GM21381 (cell line): Measurements from ENCODE around the gene ALDH18A1.
"Not testable (repeated sequence)": the region's sequence is repeated elsewhere in the genome, so short reads cannot be mapped to it uniquely, and the experiment has no call there.

Experiments
- ATAC-seq: cut with Tn5 transposase; IDR thresholded peaks from one replicate; pipeline ENCODE4 v1.9.1; 2021; ENCODE audit warnings: mild to moderate bottlenecking, moderate library complexity; ENCODE audit not compliant: unreplicated experiment

Gene ALDH18A1

GRCh38 chr10:95651346-95652060 is 5.0 kb downstream of the ALDH18A1 start:
- no peak for ATAC-seq

DNA sequence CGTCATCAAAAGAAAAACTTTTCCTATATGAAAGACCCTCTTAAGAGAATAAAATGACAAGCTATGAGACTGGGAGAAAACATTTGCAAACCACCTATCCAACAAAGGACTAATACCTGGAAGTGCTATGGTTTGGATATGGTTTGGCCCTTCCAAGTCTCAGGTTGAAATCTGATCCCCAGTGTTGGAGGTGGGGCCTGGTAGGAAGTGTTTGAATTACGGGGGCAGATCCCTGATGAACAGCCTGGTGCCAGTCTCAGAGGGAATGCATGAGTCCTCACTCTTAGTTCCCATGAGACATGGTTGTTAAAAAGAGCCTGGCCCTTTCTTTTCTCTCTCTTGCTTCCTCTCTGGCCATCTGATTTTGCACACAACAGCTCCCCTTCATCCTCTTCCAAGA is 6.3 kb downstream of the ALDH18A1 start:
- no peak for ATAC-seq

- no peak for ATAC-seq
These were observed 8.4 kb downstream of the ALDH18A1 start for GRCh38 chr10:95648138-95648537.

GRCh38 chr10:95646160-95646559 is 10.4 kb downstream of the ALDH18A1 start:
- no peak for ATAC-seq

GRCh38 chr10:95644901-95645300 is 11.6 kb downstream of the ALDH18A1 start:
- no peak for ATAC-seq

DNA sequence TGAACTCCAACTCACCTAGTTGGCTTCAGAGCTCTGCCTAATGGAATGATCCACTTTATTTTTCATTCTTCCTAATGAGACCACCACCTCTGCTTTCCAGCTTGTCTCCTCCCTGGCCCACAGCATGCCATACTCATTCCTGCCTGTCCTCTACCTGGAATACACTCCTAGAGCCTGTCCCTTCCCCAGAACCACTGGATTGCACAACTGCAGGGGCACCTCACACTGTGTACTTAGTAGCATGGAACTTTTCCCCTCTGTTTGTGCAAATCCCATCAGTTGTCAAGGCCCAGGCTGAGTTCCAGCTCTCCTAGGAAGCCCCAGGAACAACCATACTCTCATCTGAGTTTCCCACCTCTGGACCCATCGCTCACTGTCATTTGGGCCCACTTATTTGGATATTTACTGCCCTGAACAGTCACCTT is 15.6 kb downstream of the ALDH18A1 start:
- ATAC-seq = no peak

- ATAC-seq = no peak
These were observed 18.6 kb downstream of the ALDH18A1 start for GRCh38 chr10:95637911-95638310.

GRCh38 chr10:95637140-95637539 is 19.4 kb downstream of the ALDH18A1 start:
- no peak for ATAC-seq

DNA sequence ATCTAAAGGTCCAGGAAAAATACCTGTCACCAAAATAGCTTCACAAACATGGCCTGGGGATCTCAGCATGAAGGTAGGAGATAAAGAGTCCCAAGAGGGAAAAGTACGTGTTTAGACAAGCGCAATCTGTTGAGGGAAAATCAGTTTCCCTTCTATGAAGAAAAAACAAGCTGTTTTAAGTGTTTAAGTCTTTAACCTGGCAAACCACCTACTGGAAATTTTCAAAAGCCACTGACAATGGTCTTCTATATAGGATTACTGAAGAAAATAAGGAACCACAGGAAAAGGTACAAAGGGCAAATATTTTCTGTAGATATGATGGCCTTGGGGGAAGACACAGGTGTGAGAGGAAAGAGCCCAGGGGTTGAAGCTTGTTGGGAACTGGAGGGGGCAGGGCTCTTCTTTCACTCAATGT is 21.2 kb downstream of the ALDH18A1 start:
- no peak for ATAC-seq

- ATAC-seq = no peak
These were observed 27.7 kb downstream of the ALDH18A1 start for GRCh38 chr10:95628786-95629185.

DNA sequence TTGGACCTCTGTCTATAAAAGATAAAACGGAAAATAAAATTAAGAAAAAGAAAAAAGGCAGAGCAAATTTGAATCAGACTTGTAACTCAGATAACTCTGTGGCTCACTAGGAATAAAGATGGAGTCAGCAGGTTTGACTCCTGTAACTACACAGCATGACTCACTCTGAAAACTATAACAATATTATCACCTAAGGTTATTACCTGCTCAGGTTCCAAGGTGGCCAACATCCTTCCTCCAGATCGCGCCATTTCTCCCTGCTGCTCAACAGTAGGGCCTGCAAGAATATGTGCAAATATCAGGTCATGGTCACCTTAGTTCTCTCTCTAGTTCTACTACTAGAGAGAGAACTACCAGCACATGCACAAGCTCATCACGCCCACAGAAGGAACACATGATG is 30.0 kb downstream of the ALDH18A1 start:
- no peak for ATAC-seq

DNA sequence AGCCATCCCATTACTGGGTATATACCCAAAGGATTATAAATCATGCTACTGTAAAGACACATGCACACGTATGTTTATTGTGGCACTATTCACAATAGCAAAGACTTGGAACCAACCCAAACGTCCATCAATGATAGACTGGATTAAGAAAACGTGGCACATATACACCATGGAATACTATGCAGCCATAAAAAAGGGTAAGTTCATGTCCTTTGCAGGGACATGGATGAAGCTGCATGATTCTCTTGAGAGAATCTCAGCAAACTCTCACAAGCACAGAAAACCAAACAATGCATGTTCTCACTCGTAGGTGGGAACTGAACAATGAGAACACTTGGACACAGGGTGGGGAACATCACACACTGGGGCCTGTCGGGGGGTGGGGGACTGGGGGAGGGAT is 36.1 kb downstream of the ALDH18A1 start:
- ATAC-seq = not testable (repeated sequence)

GRCh38 chr10:95618101-95618500 is 38.4 kb downstream of the ALDH18A1 start:
- no peak for ATAC-seq

DNA sequence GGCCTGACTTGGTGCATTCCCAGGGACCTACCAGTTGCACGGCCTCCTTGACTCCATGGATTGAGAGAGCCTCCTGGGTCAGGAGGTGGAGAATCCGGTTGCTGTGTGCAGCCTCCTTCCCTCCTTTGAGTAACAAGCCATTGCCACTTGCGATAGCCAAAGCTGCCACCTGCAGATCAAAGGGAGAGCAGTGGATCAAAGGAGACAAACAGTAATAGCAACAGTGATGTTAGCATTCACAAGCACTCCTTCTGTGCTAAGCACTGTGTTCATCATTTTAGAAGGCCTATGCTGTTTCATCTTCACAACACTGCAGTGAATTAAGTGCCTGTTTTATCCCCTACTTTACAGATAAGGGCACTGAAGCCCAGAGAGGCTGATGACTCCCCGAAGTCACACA is 40.1 kb downstream of the ALDH18A1 start:
- no peak for ATAC-seq

DNA sequence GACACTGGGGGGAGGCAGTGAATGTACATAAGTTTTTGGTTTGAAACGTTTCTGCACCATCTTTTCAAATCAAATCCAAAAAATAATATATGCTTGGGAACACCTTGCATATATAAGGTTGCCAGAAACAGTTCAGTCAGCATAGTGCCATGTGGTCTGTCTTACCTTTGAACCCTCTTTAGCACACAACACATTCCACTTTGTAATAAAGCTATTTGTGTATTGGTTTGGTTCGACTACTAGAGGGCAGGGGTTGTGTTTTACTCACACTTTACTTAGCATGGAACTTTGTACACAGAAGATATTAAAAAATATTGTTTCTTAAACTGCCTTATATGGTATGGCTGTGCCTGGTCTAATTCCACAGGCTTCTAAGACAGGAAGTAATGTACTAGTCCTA is 43.2 kb downstream of the ALDH18A1 start:
- no peak for ATAC-seq

- ATAC-seq = no peak
These were observed 45.8 kb downstream of the ALDH18A1 start for GRCh38 chr10:95610727-95611126.

DNA sequence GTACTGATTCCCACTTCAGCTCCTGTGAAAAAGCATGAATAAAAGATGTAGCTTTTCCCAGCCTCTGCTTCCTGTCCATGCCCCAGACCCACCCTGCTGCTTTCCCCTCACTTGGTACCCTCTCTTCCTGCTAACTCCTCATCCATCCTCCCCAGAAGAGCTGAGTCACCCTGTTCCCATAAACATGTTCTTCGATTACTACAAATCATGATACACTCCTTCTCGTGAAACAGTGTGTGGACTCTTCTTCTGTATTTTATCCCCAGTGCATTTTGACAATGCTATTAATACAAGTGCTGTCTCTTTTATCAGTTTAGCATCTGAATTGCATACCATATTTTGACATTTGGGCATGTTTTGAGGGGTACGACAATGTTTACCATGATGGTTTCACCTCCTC is 49.6 kb downstream of the ALDH18A1 start:
- no peak for ATAC-seq

DNA sequence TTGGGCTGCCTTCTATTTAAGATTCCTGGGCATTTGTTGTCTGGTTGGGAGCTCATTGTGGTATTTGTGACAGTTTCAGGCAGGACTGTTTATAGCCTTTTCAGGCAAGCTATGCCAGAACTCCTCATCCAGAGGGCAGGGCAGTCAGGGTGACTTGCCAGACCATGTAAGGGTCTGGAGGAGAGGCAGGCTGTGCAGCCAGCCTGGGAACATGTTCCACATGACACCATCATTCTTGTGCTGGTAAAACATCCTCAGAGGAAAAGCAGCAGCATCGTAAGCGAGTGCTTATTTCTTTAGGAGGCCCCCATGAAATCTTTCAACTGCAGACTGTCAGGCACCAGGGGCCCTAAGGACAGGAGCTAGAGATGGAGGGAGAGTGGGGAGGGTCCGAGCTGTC is 51.3 kb downstream of the ALDH18A1 start:
- ATAC-seq = no peak

DNA sequence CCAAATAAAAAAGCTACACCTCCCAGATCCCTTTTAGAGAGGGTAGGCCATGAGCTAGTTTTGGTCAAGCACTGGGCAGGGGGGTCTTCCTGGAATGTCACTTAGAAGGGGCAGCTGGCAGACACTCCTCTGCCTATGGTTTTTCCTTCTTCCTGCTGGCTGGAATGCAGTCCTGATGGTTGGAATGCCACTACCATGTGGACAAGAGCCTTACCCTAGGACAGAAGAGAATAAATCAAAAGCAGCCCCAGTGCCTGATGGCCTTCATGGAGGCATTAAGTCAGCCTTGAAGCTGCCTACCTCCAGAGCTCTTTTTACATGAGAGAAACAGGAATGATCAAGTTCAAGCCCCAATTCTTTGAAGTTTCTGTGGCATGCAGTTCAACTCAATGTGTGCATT is 51.9 kb downstream of the ALDH18A1 start:
- no peak for ATAC-seq

- ATAC-seq = no peak
These were observed 54.1 kb downstream of the ALDH18A1 start for GRCh38 chr10:95602382-95602781.

DNA sequence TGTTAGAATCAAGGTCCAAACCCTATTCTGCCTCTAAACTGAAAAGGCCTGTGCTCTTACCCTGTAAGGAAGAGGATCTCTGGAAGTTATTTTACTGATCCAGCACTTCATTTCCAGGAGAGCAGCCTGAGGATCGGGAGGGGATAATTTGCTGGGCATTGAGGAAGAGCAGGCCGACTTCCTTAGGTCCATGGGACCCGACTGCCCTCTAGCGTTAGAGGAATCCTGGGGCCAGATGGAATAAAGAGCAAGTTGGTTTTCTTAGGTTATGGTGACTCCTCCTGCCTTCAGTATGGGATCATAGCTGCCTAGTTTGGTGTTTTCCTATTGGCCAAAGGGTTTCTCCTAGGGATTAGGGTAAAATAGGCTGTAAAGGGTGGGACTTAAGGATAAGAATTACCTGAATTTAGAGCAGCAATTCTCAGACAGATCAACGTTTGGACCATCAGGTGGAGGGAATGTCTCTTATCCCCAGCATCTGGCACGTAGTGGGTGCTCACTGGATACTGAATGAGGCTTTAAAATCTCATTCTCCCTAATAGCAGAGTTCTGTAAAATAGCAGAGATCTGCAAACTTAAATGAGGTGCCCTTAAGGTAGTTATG is 55.3 kb downstream of the ALDH18A1 start:
- ATAC-seq = no peak

DNA sequence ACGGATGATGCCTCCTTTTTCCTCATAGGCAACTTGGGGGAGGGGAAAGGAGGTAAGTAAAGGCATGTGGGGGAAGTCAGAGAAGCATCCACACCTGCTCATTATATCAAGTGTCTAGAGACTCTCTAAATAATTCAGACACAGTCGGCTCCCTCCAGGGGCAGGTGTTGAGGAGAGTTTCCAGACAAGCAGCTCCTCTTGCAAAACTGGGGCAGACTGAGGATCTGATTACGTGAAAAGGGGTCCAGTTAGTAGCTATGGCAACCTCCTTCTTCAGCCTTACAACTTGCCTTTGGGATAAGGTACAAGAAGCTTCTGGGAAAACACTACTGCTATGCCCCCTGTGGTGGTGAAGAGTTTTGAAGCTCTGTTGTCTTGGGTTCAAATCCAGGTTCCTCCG is 56.4 kb downstream of the ALDH18A1 start:
- ATAC-seq = no peak

GRCh38 chr10:95597788-95598187 is 58.7 kb downstream of the ALDH18A1 start:
- no peak for ATAC-seq
